ENCODE data around the gene PTPRM. TPM values are rescaled to one million over a fixed set of nuclear protein-coding genes. Genes with fewer than 3 reads are reported as not detected.

Gene PTPRM
- total RNA-seq, 1 donor from 2014 or later, result 59.0 TPM

GRCh38 chr18:8356001-8356400 is 788.9 kb downstream of the PTPRM start:
- DNase-seq (ENCODE audit: low read depth, low spot score), result no peak

GRCh38 chr18:8357320-8357719 is 790.2 kb downstream of the PTPRM start:
- no peak for DNase-seq (ENCODE audit: low read depth, low spot score)

- no peak for DNase-seq (ENCODE audit: low read depth, low spot score)
Observed at GRCh38 chr18:8358033-8358765, 791.1 kb downstream of the PTPRM start.

- DNase-seq (ENCODE audit: low read depth, low spot score), result no peak
Observed at GRCh38 chr18:8359076-8359475, 792.0 kb downstream of the PTPRM start.

- no peak for DNase-seq (ENCODE audit: low read depth, low spot score)
Observed at GRCh38 chr18:8359481-8359880, 792.4 kb downstream of the PTPRM start.

GRCh38 chr18:8361941-8362471 is 794.9 kb downstream of the PTPRM start:
- DNase-seq (ENCODE audit: low read depth, low spot score), result no peak

- DNase-seq (ENCODE audit: low read depth, low spot score), result no peak
Observed at GRCh38 chr18:8362863-8363262, 795.7 kb downstream of the PTPRM start.

GRCh38 chr18:8364385-8364784 is 797.3 kb downstream of the PTPRM start:
- DNase-seq (ENCODE audit: low read depth, low spot score), result no peak

GRCh38 chr18:8365006-8365405 is 797.9 kb downstream of the PTPRM start:
- no peak for DNase-seq (ENCODE audit: low read depth, low spot score)

- DNase-seq (ENCODE audit: low read depth, low spot score), result no peak
Observed at GRCh38 chr18:8365528-8365927, 798.4 kb downstream of the PTPRM start.

GRCh38 chr18:8366070-8366469 is 799.0 kb downstream of the PTPRM start:
- no peak for DNase-seq (ENCODE audit: low read depth, low spot score)

- no peak for DNase-seq (ENCODE audit: low read depth, low spot score)
Observed at GRCh38 chr18:8366656-8367055, 799.5 kb downstream of the PTPRM start.

GRCh38 chr18:8367217-8367988 is 800.3 kb downstream of the PTPRM start:
- no peak for DNase-seq (ENCODE audit: low read depth, low spot score)

GRCh38 chr18:8368512-8369217 is 801.5 kb downstream of the PTPRM start:
- no peak for DNase-seq (ENCODE audit: low read depth, low spot score)

- DNase-seq (ENCODE audit: low read depth, low spot score), result no peak
Observed at GRCh38 chr18:8373486-8373885, 806.4 kb downstream of the PTPRM start.

- no peak for DNase-seq (ENCODE audit: low read depth, low spot score)
Observed at GRCh38 chr18:8374676-8375075, 807.6 kb downstream of the PTPRM start.

- no peak for DNase-seq (ENCODE audit: low read depth, low spot score)
Observed at GRCh38 chr18:8375249-8375648, 808.1 kb downstream of the PTPRM start.

- DNase-seq (ENCODE audit: low read depth, low spot score), result no peak
Observed at GRCh38 chr18:8376113-8376512, 809.0 kb downstream of the PTPRM start.

- no peak for DNase-seq (ENCODE audit: low read depth, low spot score)
Observed at GRCh38 chr18:8379187-8379941, 812.2 kb downstream of the PTPRM start.

GRCh38 chr18:8380006-8380405 is 812.9 kb downstream of the PTPRM start:
- DNase-seq (ENCODE audit: low read depth, low spot score), result no peak

- DNase-seq (ENCODE audit: low read depth, low spot score), result no peak
Observed at GRCh38 chr18:8380926-8381325, 813.8 kb downstream of the PTPRM start.
